Measurements from ENCODE around the gene UFD1. TPM values are rescaled to one million over a fixed set of nuclear protein-coding genes. Genes with fewer than 3 reads are reported as not detected.
A peak's percentile ranks its signal among the peaks of the same experiment; 100 is the strongest.

UFD1 gene
- polyA plus RNA-seq (2014; cell fraction: cytosol; rRNA removed) = 95.2 and 95.4 TPM in 2 replicates
- 64.4 and 79.8 TPM in 2 replicates for polyA plus RNA-seq (2014; cell fraction: nucleus; rRNA removed)

- DNase-seq (ENCODE audit: low spot score) = peak; percentile 84
Measured at GRCh38 chr22:19478901-19479354, at the start of gene UFD1. Gene UFD1 (minus strand): TSS chr22:19479193. CDS start chr22:19479085, 108 bp downstream.

- DNase-seq (ENCODE audit: low spot score) = no peak
Measured at GRCh38 chr22:19527861-19528417, 48.9 kb upstream of the UFD1 start.

- DNase-seq (ENCODE audit: low spot score) = peak; percentile 21
Measured at GRCh38 chr22:19527321-19527721, 48.3 kb upstream of the UFD1 start.

- DNase-seq (ENCODE audit: low spot score) = no peak
Measured at GRCh38 chr22:19526702-19527111, 47.7 kb upstream of the UFD1 start.

GRCh38 chr22:19526076-19526701, 47.2 kb upstream of the UFD1 start:
- DNase-seq (ENCODE audit: low spot score) = no peak

GRCh38 chr22:19525666-19526065, 46.7 kb upstream of the UFD1 start:
- DNase-seq (ENCODE audit: low spot score) = peak; percentile 29

GRCh38 chr22:19525116-19525660, 46.2 kb upstream of the UFD1 start:
- DNase-seq (ENCODE audit: low spot score) = no peak

GRCh38 chr22:19524170-19525115, 45.5 kb upstream of the UFD1 start, which contains the start of gene CLDN5:
Gene CLDN5 (minus strand): TSS chr22:19524410. CDS start chr22:19524255, 155 bp downstream.
- peak; percentile 57 for DNase-seq (ENCODE audit: low spot score)

GRCh38 chr22:19523240-19524169, 44.5 kb upstream of the UFD1 start:
- peak; percentile 23 for DNase-seq (ENCODE audit: low spot score)

GRCh38 chr22:19522881-19523239, 43.9 kb upstream of the UFD1 start:
- no peak for DNase-seq (ENCODE audit: low spot score)

- DNase-seq (ENCODE audit: low spot score) = no peak
Measured at GRCh38 chr22:19522190-19522880, 43.3 kb upstream of the UFD1 start.

- no peak for DNase-seq (ENCODE audit: low spot score)
Measured at GRCh38 chr22:19520566-19521305, 41.7 kb upstream of the UFD1 start.

GRCh38 chr22:19520007-19520406, 41.0 kb upstream of the UFD1 start:
- DNase-seq (ENCODE audit: low spot score) = no peak

- no peak for DNase-seq (ENCODE audit: low spot score)
Measured at GRCh38 chr22:19519041-19519926, 40.3 kb upstream of the UFD1 start.

GRCh38 chr22:19518635-19519034, 39.6 kb upstream of the UFD1 start:
- no peak for DNase-seq (ENCODE audit: low spot score)

GRCh38 chr22:19517919-19518611, 39.1 kb upstream of the UFD1 start:
- no peak for DNase-seq (ENCODE audit: low spot score)

GRCh38 chr22:19517171-19517500, 38.1 kb upstream of the UFD1 start:
- no peak for DNase-seq (ENCODE audit: low spot score)

All from SK-N-DZ (cell line).